Mucosa of rectum (tissue), 2 donors: Measurements from ENCODE around the gene ANGEL1.

ENCODE experiments used
- H3K27ac ChIP-seq, 2 donors: one replicate each; pipeline ENCODE4 v1.7.0; 2013; ENCODE audit warnings: inconsistent platforms in 2 of 2, low read depth in 2 of 2, low read length in 2 of 2
- H3K27me3 ChIP-seq, 2 donors: one replicate each; pipeline ENCODE4 v1.7.0; 2013; ENCODE audit warnings: low read length in 2 of 2; ENCODE audit not compliant: control insufficient read depth in 2 of 2, insufficient read depth in 2 of 2
- H3K36me3 ChIP-seq, 2 donors: one replicate each; pipeline ENCODE4 v1.7.0; 2013; ENCODE audit warnings: low read length in 2 of 2; ENCODE audit not compliant: control insufficient read depth in 2 of 2, insufficient read depth in 2 of 2
- H3K4me1 ChIP-seq, 2 donors: one replicate each; pipeline ENCODE4 v1.7.0; 2013; ENCODE audit warnings: low read length in 2 of 2, mild to moderate bottlenecking in 1 of 2; ENCODE audit not compliant: control insufficient read depth in 2 of 2, insufficient read depth in 2 of 2
- H3K4me3 ChIP-seq, 2 donors: one replicate each; pipeline ENCODE4 v1.7.0; 2013; ENCODE audit warnings: low read length in 2 of 2
- H3K9ac ChIP-seq, 2 donors: one replicate each; pipeline ENCODE4 v1.7.0; 2013; ENCODE audit warnings: low read length in 2 of 2, low read depth in 1 of 2, mild to moderate bottlenecking in 1 of 2
- H3K9me3 ChIP-seq, 2 donors: one replicate each; pipeline ENCODE4 v1.7.0; 2013; ENCODE audit warnings: low read length in 2 of 2; ENCODE audit not compliant: control insufficient read depth in 2 of 2
- donor health status: healthy.
- donor health status: Normal muscosa, but diverticular disease.

ANGEL1 gene

DNA sequence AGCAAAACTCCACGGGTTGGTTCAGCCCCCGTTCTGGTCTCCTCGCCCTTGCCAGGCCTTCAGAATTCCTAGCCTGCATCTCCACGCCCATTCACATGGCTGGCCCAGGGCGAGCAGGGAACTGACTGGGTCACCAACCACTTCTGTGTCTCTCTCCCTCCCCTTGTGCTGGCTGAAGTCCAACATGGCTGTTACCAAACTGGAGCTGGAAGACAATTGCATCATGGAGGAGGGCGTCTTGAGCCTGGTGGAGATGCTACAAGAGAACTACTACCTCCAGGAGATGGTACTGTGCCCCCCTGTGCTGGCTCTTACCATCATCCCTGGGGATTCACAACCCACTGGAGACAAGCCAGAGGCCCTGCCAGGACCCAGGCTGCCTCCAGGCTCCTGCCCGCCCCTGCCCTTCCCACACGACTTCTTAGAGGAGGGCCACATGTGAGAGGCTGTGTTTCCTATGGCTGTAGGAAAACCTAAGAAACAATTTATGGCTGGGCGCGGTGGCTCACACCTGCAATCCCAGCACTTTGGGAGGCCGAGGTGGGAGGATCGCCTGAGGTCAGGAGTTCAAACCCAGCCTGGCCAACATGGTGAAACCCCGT, 23.4 kb upstream of the ANGEL1 start:
- H3K27ac ChIP-seq = no peak overlapping the region
- H3K4me3 ChIP-seq = no peak overlapping the region
- H3K27me3 ChIP-seq = no peaks in the 10 kb centered on the region
- H3K36me3 ChIP-seq = no peaks in the 10 kb centered on the region
- H3K4me1 ChIP-seq = no peaks in the 10 kb centered on the region
- no peaks in the 10 kb centered on the region for H3K9me3 ChIP-seq
- no peak overlapping the region for H3K9ac ChIP-seq

DNA sequence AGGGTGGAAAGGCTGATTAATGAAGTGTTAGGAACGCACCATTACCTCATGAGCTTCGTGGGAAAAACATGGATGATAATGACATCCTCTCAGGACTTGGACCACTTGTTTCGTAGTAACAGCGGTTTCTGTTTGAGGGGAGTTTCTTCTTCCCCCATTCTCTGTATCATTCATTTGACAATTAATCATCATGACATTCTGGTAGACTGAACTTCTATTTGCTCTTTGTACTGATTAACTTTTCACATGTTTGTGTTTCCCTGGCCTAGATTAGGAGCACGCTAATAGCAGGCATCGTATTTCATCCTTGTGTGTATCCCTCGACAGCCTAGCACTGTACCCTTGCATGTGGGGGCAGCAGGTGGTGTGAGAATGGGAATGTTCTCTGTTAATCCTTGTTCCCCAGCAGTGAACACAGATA, 21.6 kb upstream of the ANGEL1 start:
- no peaks in the 10 kb centered on the region for H3K9me3 ChIP-seq
- H3K4me3 ChIP-seq = no peak overlapping the region
- no peaks in the 10 kb centered on the region for H3K27me3 ChIP-seq
- no peak overlapping the region for H3K9ac ChIP-seq
- no peak overlapping the region for H3K27ac ChIP-seq
- H3K4me1 ChIP-seq = no peaks in the 10 kb centered on the region
- no peaks in the 10 kb centered on the region for H3K36me3 ChIP-seq

GRCh38 chr14:76833011-76833410, 20.3 kb upstream of the ANGEL1 start:
- H3K27ac ChIP-seq = no peak overlapping the region
- no peak overlapping the region for H3K9ac ChIP-seq
- no peaks in the 10 kb centered on the region for H3K27me3 ChIP-seq
- no peak overlapping the region for H3K4me3 ChIP-seq
- H3K36me3 ChIP-seq = no peaks in the 10 kb centered on the region
- no peaks in the 10 kb centered on the region for H3K4me1 ChIP-seq
- no peaks in the 10 kb centered on the region for H3K9me3 ChIP-seq

DNA sequence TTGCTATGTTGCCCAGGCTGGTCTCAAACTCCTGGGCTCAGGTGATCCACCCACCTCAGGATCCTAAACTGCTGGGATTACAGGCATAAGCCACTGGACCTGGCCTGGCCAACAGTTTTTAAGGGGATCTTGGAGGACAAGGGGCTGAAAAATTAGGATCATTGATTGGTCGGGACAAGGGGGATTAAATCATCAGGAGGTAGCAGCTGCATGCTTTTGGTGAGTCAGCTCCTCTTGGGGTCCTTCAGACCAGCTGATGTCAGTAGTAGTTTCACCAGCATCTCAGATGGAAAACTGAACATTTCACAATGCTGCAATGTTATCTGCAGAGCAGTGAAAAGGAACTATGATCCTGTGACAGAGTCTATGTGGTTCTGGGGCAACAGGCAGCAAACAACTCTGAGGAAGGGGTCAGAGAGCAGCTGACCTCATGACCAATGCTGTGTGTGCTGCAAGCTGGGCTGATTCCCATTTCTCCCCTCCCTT, 19.9 kb upstream of the ANGEL1 start:
- Histone ChIP-seq H3K27me3 (no peaks in the 10 kb centered on the region), H3K4me3 (no peak overlapping the region), H3K36me3 (no peaks in the 10 kb centered on the region), H3K27ac (no peak overlapping the region), H3K9ac (no peak overlapping the region), H3K4me1 (no peaks in the 10 kb centered on the region), H3K9me3 (no peaks in the 10 kb centered on the region)

GRCh38 chr14:76830556-76830955, 17.9 kb upstream of the ANGEL1 start:
- H3K9me3 ChIP-seq = no peaks in the 10 kb centered on the region
- H3K4me3 ChIP-seq = no peak overlapping the region
- H3K36me3 ChIP-seq = no peaks in the 10 kb centered on the region
- H3K4me1 ChIP-seq = no peaks in the 10 kb centered on the region
- no peak overlapping the region for H3K27ac ChIP-seq
- no peak overlapping the region for H3K9ac ChIP-seq
- no peaks in the 10 kb centered on the region for H3K27me3 ChIP-seq

DNA sequence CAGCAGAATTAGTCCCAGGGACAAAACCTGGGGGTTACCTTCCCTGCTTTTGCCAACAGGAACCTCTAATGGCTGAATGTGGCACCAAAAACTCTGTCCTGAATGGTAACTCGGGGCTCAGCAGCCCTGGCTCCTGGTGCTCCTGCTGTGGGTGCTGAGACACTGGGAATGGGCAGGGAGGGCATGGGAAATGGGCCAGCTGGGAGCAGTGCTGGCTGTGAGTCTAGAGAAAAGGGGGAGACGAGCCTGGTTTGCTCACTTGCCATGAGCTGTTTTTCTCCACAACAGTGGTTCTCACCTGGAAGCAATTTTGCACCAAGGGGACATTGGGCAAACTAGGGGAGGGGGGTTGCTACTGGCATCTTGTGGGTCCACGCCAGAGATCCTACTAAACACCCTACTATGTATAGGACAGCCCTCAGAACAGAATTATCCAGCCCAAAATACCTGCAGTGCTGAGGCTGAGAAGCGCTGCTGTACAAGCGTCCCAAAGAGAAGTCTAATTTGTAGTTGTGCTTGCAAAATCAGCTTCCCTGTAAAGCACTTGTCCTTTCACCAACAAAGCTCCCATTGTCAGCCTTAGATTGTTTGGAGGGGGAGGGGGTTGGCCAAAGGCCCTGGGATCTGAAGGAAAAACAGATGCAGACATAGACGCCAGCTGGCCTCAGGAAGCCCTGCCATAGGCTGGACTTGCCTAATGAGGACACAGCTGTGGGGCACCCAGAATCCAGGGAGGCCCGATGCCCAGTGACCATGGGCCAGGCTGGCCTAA, 17.2 kb upstream of the ANGEL1 start:
- Histone ChIP-seq H3K4me1 (no peaks in the 10 kb centered on the region), H3K4me3 (no peak overlapping the region), H3K36me3 (no peaks in the 10 kb centered on the region), H3K27me3 (no peaks in the 10 kb centered on the region), H3K27ac (peak overlapping the region in 1 of 2 donors; percentile 2), H3K9ac (no peak overlapping the region), H3K9me3 (no peaks in the 10 kb centered on the region)

- H3K4me3 ChIP-seq = no peak overlapping the region
- H3K4me1 ChIP-seq = no peaks in the 10 kb centered on the region
- no peaks in the 10 kb centered on the region for H3K27me3 ChIP-seq
- no peak overlapping the region for H3K9ac ChIP-seq
- no peak overlapping the region for H3K27ac ChIP-seq
- no peaks in the 10 kb centered on the region for H3K36me3 ChIP-seq
- no peaks in the 10 kb centered on the region for H3K9me3 ChIP-seq
Observed at GRCh38 chr14:76829013-76829365, 16.3 kb upstream of the ANGEL1 start.

DNA sequence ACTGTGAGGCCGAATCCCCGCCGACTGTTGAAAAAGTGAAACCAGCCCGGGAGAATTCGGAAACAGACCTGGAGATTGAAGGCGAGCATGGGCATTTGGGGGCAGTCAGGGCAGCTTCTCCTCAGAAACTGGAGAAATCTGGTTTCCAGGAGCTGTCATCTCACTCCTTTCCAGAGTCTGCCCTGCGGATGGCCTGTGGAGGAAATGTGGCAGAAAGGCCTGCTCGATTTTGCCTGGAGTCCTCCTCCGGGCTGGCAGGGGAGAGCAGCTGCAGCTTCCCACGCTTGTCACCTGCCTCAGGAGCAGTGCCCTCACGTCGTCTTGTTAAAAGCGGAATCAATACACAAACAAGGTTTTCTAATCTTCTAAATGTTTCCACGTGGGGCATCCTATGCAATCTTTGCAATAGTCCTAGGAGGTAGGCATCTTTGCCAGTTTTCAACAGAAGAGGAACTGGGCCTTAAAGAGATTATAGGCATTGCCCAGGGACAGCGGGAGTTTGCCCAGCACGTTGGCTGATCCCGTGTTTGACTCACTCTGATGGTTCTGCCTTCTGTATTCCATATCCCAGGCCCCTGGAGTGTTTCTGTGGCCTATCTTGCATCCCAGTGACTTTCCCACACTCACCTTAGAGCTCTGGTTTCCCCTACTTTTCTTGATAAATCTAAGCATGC, 15.8 kb upstream of the ANGEL1 start:
- no peak overlapping the region for H3K4me3 ChIP-seq
- no peak overlapping the region for H3K27ac ChIP-seq
- H3K36me3 ChIP-seq = no peaks in the 10 kb centered on the region
- no peak overlapping the region for H3K9ac ChIP-seq
- H3K4me1 ChIP-seq = no peaks in the 10 kb centered on the region
- no peaks in the 10 kb centered on the region for H3K27me3 ChIP-seq
- no peaks in the 10 kb centered on the region for H3K9me3 ChIP-seq

GRCh38 chr14:76827696-76828296, 15.1 kb upstream of the ANGEL1 start:
- Histone ChIP-seq H3K4me3 (peak overlapping the region in 1 of 2 donors; percentile 47), H3K9me3 (no peaks in the 10 kb centered on the region), H3K27ac (no peak overlapping the region), H3K9ac (no peak overlapping the region), H3K36me3 (no peaks in the 10 kb centered on the region), H3K4me1 (no peaks in the 10 kb centered on the region), H3K27me3 (no peaks in the 10 kb centered on the region)

- Histone ChIP-seq H3K27ac (no peak within 1 kb of the TSS), H3K36me3 (no peaks in the 10 kb centered on the region), H3K4me1 (no peaks in the 10 kb centered on the region), H3K9ac (no peak within 1 kb of the TSS), H3K4me3 (no peak within 1 kb of the TSS), H3K27me3 (no peaks in the 10 kb centered on the region), H3K9me3 (no peaks in the 10 kb centered on the region)
Observed at GRCh38 chr14:76826122-76826521, 13.4 kb upstream of the ANGEL1 start, which contains the start of gene LRRC74A. Gene LRRC74A (plus strand): TSS chr14:76826408. CDS start chr14:76826698, 290 bp downstream.
